ENCODE measurements around the gene WRAP73. TPM values are rescaled to one million over a fixed set of nuclear protein-coding genes. Genes with fewer than 3 reads are reported as not detected.

The WRAP73 gene
- total RNA-seq, 2 donors from 2014 or later = 39.9 TPM

DNA sequence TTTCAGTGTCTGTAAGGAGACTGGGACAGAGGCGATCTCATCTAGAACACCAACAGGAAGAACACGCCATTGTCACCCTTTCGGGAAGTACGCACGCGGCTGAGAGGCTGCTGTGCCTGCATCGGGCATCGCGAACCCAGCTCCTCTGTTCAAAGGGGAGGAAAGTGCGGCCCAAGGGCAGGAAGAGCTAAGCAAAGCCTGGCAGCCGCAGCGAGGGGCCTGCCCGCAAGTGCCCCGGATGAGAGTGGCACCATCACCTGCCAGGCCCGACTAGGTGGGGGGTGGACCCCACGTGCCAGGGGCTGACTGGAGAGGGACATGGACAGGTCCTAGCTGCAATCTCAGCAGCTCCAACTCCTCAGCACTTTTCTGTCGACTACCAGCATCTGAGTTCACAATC lies 17.6 kb downstream of the WRAP73 start:
- ATAC-seq (replicated peaks in 1 of 2) (no peak), DNase-seq (no peak)
- Mint-ChIP-seq H3K36me3 (ENCODE audit: insufficient read depth in 2 of 2) (peaks cover 1 to 7% of the 10 kb centered on the region in 2 donors), H3K9me3 (no peaks in the 10 kb centered on the region), H3K27me3 (ENCODE audit: low read depth) (no peaks in the 10 kb centered on the region), H3K27ac (no peak overlapping the region), H3K4me1 (ENCODE audit: low read depth) (no peaks in the 10 kb centered on the region), H3K4me3 (no peak overlapping the region)

DNA sequence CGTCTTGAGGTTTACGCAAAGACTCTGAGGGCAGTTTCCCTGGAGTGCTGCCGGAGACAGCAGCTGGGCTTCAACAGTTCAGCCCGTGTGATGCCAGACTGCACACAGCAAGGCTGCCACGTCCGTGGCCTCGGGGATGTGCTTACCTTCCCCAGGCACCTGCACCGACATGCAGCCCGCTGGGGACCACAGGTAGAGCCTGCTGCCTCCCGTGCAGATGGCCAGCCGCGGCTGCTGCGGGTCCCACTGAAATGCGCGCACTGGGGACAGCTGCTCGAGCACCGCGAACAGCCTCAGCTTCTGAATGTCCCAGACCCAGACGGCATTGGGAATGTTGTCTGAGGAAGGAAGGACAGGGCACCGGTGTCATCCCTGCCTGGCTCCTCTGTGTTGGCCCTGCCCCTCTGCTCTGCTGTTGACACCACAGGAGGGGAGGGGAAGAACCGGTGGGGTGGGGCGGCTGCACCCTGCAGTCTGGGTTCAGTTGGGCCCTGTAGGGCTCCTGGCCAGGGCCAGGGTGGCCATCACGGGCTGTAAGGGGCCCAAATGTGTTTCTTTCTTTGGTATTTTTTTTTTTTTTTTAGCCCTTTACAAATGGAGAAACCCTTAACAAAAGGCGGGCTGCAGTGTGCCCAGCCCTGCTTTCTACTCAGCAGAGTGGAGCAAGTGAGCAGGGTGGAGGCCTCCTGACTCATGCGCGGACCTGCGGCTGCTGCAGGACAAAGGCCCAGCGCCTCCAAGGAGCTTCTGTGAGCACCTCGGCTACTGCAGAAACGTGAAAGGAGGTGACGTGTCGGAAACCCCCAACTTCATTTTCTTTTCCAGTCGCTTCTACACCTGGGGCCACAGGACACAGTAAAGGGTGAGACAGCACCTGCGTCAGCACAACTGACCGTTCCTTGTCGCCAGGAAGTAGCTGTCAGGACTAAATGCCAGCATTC lies 18.3 kb downstream of the WRAP73 start:
- ATAC-seq (replicated peaks in 1 of 2) (no peak), DNase-seq (no peak)
- Mint-ChIP-seq H3K27me3 (ENCODE audit: low read depth) (no peaks in the 10 kb centered on the region), H3K36me3 (ENCODE audit: insufficient read depth in 2 of 2) (peaks cover 1 to 5% of the 10 kb centered on the region in 2 donors), H3K4me3 (no peak overlapping the region), H3K4me1 (ENCODE audit: low read depth) (no peaks in the 10 kb centered on the region), H3K9me3 (no peaks in the 10 kb centered on the region), H3K27ac (no peak overlapping the region)

DNA sequence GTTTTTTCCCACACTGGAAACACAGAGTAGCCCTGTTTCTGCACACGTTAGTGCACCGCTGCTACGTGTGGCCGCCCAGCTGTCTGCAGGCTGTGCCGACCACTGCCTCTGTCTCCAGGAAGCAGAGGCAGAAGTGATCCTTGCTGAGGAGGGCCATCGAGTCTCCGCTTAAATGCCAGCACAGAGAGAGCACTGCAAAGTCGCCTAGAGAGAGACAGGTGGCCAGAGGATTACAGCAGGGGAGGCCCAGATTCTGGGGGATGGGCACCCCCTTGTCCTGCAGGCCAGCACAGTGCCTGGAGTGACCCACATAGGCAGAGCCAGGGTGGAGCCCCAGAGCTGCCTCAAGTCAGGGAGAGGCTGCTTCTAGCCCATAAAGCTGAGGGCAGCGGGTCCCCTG lies 19.0 kb downstream of the WRAP73 start:
- Mint-ChIP-seq H3K9me3 (no peaks in the 10 kb centered on the region), H3K27ac (no peak overlapping the region), H3K4me1 (ENCODE audit: low read depth) (peaks cover 5% of the 10 kb centered on the region), H3K27me3 (ENCODE audit: low read depth) (no peaks in the 10 kb centered on the region), H3K4me3 (no peak overlapping the region), H3K36me3 (ENCODE audit: insufficient read depth in 2 of 2) (peaks cover 0 to 5% of the 10 kb centered on the region in 2 donors)
- DNase-seq (no peak), ATAC-seq (replicated peaks in 1 of 2) (no peak)

DNA sequence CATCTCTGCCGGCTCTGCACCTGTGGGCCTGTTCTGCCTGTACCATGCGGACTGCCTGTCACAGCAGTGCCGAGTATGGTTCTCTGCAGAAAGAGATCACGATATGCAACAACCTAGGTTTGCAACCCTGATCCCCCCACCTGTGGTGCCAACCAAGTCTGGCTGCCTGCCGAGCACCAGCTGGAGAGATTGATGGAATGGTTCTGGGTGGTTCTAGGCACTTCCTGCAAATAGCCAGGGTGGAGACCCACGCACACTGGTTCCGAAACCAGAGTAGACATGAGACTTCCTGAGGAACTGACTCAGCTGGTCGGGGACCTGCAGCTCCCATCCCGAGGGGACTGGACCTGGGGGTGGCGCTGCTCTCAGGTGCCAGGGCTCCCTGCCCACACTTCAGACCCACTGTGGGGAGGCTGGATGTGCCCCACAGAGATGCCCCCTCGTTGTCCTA lies 19.7 kb downstream of the WRAP73 start:
- H3K36me3 Mint-ChIP-seq (ENCODE audit: insufficient read depth in 2 of 2) = peaks cover 0 to 5% of the 10 kb centered on the region in 2 donors
- H3K4me3 Mint-ChIP-seq = no peak overlapping the region
- H3K27ac Mint-ChIP-seq = no peak overlapping the region

DNA sequence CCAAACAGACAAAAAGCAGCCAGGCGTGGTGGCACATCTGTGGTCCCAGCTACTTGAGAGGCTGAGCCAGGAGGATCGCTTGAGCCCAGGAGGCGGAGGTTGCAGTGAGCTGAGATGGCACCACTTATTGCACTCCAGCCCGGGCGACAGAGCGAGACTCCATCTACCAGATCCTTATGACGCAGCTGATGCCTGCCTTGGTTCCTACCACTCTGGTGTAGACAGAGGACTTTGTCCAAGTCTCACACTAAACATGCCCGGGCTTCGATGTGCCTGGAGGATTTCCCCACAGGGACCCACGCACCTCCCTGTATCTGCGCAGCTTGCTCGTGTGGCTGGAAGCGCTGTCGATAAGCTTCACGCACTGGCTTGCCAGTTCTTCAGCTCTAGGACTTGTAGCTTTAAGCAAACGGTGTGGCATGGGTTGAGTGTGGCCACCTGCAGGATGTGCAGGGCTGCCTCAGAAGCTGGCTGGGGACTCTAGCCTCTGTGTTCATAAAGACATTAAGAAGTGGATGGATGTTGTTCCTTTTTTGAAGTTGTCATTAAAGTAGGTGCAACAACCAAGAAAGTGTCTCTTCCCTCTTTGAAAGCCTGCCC lies 20.2 kb downstream of the WRAP73 start:
- Mint-ChIP-seq H3K4me3 (no peak overlapping the region), H3K9me3 (no peaks in the 10 kb centered on the region), H3K36me3 (ENCODE audit: insufficient read depth in 2 of 2) (peaks cover 0 to 4% of the 10 kb centered on the region in 2 donors), H3K27ac (no peak overlapping the region), H3K4me1 (ENCODE audit: low read depth) (peaks cover 8% of the 10 kb centered on the region), H3K27me3 (ENCODE audit: low read depth) (no peaks in the 10 kb centered on the region)
- ATAC-seq (replicated peaks in 1 of 2) (no peak), DNase-seq (no peak)

More for the DNA sequence above, 19.7 kb downstream of the WRAP73 start:
- ATAC-seq (replicated peaks in 1 of 2) = no peak
- peaks cover 8% of the 10 kb centered on the region for H3K4me1 Mint-ChIP-seq (ENCODE audit: low read depth)
- DNase-seq = no peak
- no peaks in the 10 kb centered on the region for H3K27me3 Mint-ChIP-seq (ENCODE audit: low read depth)
- no peaks in the 10 kb centered on the region for H3K9me3 Mint-ChIP-seq

DNA sequence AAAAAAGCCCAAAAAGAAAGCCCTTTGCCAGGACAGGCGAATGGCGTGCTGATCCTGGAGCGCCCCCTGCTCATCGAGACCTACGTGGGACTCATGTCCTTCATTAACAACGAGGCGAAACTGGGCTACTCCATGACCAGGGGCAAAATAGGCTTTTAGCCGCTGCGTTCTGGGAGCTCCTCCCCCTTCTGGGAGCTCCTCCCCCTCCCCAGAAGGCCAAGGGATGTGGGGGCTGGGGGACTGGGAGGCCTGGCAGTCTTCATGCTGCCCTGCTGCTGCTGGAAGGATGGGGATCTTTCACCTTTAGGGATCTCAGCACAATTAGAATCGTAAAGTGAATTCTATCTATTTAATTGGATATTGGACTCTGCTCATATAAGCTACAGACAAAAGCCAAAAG lies 21.5 kb downstream of the WRAP73 start:
- DNase-seq = no peak
- no peak overlapping the region for H3K4me3 Mint-ChIP-seq
- H3K36me3 Mint-ChIP-seq (ENCODE audit: insufficient read depth in 2 of 2) = peaks cover 0 to 1% of the 10 kb centered on the region in 2 donors
- H3K27ac Mint-ChIP-seq = no peak overlapping the region
- H3K9me3 Mint-ChIP-seq = no peaks in the 10 kb centered on the region
- no peaks in the 10 kb centered on the region for H3K27me3 Mint-ChIP-seq (ENCODE audit: low read depth)
- H3K4me1 Mint-ChIP-seq (ENCODE audit: low read depth) = peaks cover 19% of the 10 kb centered on the region
- no peak for ATAC-seq (replicated peaks in 1 of 2)

DNA sequence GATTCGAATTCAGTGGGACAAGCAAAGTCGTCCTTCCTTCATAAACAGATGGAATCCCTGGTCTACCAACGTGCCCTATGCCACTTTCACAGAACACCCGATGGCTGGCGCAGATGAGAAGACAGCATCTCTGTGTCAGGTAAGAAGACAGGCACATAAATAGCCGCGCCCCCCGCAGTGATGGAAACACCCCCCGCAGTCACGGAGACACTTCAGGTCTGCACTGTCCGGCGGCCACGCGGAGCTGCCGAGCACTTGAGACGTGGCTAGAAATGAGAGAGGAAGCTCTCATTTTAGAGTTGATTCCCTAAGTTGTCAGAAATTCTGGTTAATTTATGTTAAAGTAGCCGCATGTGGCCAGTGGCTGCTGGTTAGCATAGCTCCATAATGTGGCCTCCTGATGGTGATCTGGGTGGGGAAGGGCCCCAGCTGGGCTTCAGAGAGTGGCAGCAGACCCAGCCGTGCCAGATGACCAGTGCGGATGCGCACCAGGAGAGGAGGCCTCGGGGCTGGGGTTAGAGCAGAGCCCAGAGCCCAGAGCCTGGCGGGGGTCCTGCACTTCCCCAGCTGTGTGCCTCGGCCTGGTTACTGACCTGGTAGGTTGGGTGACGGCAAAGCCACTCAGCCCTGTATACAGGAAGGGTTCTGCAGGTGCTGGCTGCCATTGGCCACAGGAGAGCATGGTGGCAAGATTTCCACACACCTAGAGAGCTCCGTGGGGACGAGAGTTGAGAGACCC lies 22.2 kb downstream of the WRAP73 start:
- DNase-seq (no peak), ATAC-seq (replicated peaks in 1 of 2) (no peak)
- no peak overlapping the region for H3K27ac Mint-ChIP-seq
- H3K4me1 Mint-ChIP-seq (ENCODE audit: low read depth) = peaks cover 27% of the 10 kb centered on the region
- no peaks in the 10 kb centered on the region for H3K9me3 Mint-ChIP-seq
- H3K36me3 Mint-ChIP-seq (ENCODE audit: insufficient read depth in 2 of 2) = peaks cover 0 to 1% of the 10 kb centered on the region in 2 donors
- H3K4me3 Mint-ChIP-seq = no peak overlapping the region
- no peaks in the 10 kb centered on the region for H3K27me3 Mint-ChIP-seq (ENCODE audit: low read depth)

DNA sequence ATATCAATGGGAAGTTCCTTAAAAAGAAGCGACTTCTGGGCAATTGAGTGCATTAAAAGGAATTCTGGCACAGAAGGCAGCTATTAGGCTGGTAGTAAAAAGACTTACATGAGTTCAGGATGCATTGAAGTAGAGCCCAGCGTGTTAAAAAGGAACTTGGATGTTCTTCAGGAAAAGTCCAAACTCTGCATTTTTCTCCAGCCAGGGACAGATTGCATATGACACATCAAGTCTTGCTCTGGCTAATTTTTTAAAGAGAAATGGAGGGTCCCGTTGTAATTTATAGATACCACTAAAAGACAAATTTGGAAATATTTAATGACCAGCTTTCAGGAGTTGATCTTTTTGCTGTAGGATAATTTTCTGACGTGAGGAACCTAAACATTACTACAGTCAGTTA lies 23.9 kb downstream of the WRAP73 start:
- H3K4me1 Mint-ChIP-seq (ENCODE audit: low read depth) = peaks cover 33% of the 10 kb centered on the region
- H3K27me3 Mint-ChIP-seq (ENCODE audit: low read depth) = no peaks in the 10 kb centered on the region
- ATAC-seq (replicated peaks in 1 of 2) (no peak), DNase-seq (no peak)
- no peaks in the 10 kb centered on the region for H3K9me3 Mint-ChIP-seq
- H3K4me3 Mint-ChIP-seq = peak overlapping the region; percentile 82 to 98
- H3K36me3 Mint-ChIP-seq (ENCODE audit: insufficient read depth in 2 of 2) = peaks cover 0 to 1% of the 10 kb centered on the region in 2 donors
- peak overlapping the region; percentile 62 for H3K27ac Mint-ChIP-seq

DNA sequence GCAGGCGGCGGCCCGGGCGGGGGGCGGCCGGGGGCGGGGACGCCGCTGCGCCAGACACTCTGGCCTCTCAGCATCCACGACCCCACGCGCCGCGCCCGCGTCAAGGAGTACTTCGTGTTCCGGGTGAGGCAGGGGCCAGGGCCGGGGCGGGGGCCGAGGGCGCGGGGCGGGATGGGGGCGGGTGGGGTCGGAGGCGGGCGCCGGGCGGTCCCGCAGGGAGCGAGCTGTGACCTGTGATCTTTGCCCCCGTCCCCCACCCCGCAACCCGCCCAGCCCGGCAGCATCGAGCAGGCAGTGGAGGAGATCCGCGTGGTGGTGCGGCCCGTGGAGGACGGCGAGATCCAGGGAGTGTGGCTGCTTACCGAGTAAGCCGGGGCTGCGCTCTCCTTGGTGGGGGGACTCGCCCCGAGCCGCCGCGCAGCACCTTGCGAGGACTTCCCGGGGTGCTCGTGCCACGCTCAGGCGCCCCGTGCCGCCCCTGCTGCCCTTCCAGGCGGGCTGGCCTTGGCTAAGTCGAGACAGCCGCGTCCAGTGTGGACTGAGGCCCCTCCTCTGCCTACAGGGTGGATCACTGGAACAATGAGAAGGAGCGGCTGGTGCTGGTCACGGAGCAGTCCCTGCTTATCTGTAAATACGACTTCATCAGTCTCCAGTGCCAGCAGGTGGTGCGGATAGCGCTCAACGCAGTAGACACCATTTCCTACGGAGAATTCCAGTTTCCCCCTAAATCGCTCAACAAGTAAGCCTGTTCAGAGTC lies 24.6 kb downstream of the WRAP73 start:
- H3K36me3 Mint-ChIP-seq (ENCODE audit: insufficient read depth in 2 of 2) = no peaks in the 10 kb centered on the region
- H3K4me1 Mint-ChIP-seq (ENCODE audit: low read depth) = peaks cover 33% of the 10 kb centered on the region
- DNase-seq (peak; percentile 25 to 41), ATAC-seq (replicated peaks in 1 of 2) (peak; percentile 8 to 11)
- H3K27me3 Mint-ChIP-seq (ENCODE audit: low read depth) = no peaks in the 10 kb centered on the region
- H3K9me3 Mint-ChIP-seq = no peaks in the 10 kb centered on the region
- H3K4me3 Mint-ChIP-seq = peak overlapping the region; percentile 82 to 98
- peak overlapping the region; percentile 62 for H3K27ac Mint-ChIP-seq

DNA sequence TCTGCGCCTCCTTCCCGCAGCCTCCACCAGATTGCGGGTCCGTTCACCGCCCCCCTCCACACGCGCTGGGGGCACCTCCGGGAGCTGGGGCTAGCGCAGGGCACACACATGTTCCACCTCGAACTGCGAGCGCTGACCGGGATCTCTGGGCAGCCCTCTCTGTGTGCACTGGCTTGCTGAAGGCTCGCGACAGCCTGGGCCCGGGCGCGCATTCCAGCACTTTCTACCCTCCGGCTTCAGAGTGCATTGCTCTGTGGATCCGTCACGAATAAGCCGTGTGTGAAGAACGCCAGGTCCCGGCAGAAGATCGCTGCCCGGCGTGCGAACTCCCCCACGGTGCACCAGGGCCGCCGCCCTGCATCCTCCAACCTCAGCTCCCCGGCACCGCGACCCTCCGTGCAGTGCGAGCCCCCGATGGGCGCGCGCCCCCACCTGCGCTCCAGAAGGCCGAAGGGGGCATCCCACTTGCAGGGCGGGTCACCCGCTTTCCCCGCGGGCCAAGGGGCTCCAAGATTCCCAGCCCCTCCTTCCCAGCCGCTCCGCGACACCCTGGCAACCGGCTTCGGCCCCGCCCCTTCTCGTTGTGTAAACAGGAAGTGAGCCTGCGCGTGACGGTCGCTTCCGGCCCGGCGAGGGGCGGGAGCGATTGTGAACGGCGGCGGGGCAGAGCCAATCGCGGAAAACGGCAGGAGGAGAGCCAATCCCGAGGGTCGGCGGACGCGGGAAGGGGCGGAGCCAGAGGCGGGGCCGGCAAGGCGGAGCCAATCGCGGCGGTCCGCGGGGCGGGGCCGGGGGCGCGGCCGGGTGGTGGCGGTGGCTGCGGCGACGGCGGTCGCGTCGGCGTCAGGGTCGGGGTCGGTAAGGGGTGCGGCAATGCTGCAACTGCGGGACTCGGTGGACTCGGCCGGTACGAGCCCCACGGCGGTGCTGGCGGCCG lies 25.4 kb downstream of the WRAP73 start, which contains the start of gene TPRG1L:
TPRG1L (plus strand) TSS at position 816 of the 937 bp plus-strand sequence; CDS start at position 874, 58 bp downstream.
- Mint-ChIP-seq H3K27ac (peak within 1 kb of the TSS; percentile 62), H3K4me3 (peak within 1 kb of the TSS; percentile 82 to 98), H3K27me3 (ENCODE audit: low read depth) (no peaks in the 10 kb centered on the region), H3K4me1 (ENCODE audit: low read depth) (peaks cover 33% of the 10 kb centered on the region), H3K9me3 (no peaks in the 10 kb centered on the region), H3K36me3 (ENCODE audit: insufficient read depth in 2 of 2) (no peaks in the 10 kb centered on the region)
- DNase-seq (peak; percentile 98 to 99), ATAC-seq (replicated peaks in 1 of 2) (peak; percentile 93)

DNA sequence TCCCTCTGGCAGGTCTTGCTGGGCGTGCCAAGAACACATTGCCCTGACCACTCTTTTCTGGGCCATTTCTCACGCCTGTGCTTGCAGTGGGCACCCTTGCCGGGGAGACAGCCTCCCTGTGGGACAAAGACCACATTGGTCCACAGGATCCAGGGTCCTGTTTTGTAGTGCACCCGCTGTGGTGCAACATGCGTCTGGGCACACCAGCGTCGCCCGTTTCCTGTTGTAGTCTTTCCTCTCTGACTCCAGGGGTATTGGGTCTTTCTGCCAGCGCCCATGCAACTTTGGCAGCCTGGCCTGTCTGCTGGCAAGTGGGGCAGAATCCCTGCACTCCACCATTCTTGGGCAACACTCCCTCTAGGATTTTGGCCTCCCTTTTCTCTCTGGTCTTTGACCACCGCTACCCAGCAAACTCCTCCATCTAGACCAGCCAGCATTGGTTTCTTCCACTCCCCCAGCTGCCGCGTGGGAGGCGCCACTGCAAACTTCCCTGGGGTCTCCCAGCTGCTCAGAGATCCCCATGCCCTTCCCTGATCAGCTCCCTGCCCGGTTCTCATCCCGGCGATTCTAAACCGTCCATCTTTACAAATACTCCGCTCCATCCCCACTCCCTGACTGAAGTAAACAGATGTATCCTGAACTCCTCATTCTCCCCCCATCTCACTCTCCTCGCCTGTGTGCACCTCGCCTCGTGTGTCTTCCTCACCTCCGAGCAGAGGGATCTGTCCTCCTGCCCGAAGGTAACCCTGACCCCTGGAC lies 26.3 kb downstream of the WRAP73 start:
- Mint-ChIP-seq H3K9me3 (no peaks in the 10 kb centered on the region), H3K27me3 (ENCODE audit: low read depth) (no peaks in the 10 kb centered on the region), H3K27ac (no peak overlapping the region), H3K36me3 (ENCODE audit: insufficient read depth in 2 of 2) (no peaks in the 10 kb centered on the region), H3K4me3 (peak overlapping the region; percentile 79 to 98), H3K4me1 (ENCODE audit: low read depth) (peaks cover 33% of the 10 kb centered on the region)
- DNase-seq = no peak
- ATAC-seq (replicated peaks in 1 of 2) = no peak

Data from activated T-cell treated with anti-CD3 and anti-CD28 coated beads, Interleukin-2, amount 50 U/mL, for 72 hours (primary cell).